GM18951 (cell line): ENCODE data around the gene RMDN2.

Experiments used
- POLR2A ChIP-seq: IDR thresholded peaks from 4 replicates; pipeline ENCODE4 v1.6.1; 2011; ENCODE audit warnings: mild to moderate bottlenecking; ENCODE audit not compliant: insufficient read length, insufficient read depth; ENCODE audit errors: extremely low read depth
- in situ Hi-C: fragments of 300-500 bp; cut with MboI; formaldehyde crosslinking; loops from one replicate; pipeline ENCODE4 v1.12.0; 2022; ENCODE audit warnings: low sequenced_read_pairs, mixed read lengths, inconsistent platforms; ENCODE audit not compliant: unreplicated experiment

The RMDN2 gene

GRCh38 chr2:37890893-37891495 lies 34.1 kb upstream of the RMDN2 start:
- in situ Hi-C loops: loop anchor here (10.0 to 25.0 kb wide), 2 partner anchors 234 to 704 kb away; partner anchors contain the start of genes CEBPZOS and SULT6B1
- TF ChIP-seq POLR2A: no peak

DNA sequence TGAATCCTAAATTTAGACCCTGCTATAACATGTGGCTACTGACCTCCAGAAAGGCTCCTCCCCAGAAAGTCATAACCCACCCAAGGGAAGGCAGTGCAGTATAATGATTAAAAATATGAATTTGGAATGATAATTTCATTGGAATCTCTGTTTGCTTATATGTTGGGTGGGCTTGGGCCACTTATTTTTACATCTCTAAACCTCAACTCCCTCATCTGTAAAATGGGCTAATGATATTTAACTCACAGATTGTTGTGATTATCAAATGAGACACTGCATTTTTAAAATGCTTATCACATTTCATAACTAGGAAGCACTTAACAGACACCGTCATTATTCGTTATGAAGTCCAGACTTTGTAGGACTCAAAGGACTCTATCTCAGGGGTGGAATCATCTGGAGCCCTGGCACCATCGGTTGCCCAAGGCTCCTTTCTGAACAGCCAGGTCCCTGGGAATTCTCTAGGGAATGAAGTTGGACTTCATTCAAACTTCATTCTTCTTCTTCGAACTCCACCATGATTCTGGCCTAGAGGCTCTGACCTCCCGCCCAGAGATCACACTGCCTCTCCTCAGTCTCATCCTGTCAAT lies 33.1 kb upstream of the RMDN2 start:
- in situ Hi-C loops: loop anchor here (10.0 to 25.0 kb wide), 2 partner anchors 233 to 705 kb away; partner anchors contain the start of genes CEBPZOS and SULT6B1
- no peak for TF ChIP-seq POLR2A

GRCh38 chr2:37892436-37893114 lies 32.5 kb upstream of the RMDN2 start:
- in situ Hi-C loops: loop anchor here (10.0 to 25.0 kb wide), 2 partner anchors 232 to 705 kb away; partner anchors contain the start of genes CEBPZOS and SULT6B1
- no peak for TF ChIP-seq POLR2A

- in situ Hi-C loops: loop anchor here (10.0 to 25.0 kb wide), 2 partner anchors 231 to 706 kb away; partner anchors contain the start of genes CEBPZOS and SULT6B1
Measured at GRCh38 chr2:37893327-37893726, 31.8 kb upstream of the RMDN2 start.

GRCh38 chr2:37894047-37894446 lies 31.0 kb upstream of the RMDN2 start:
- TF ChIP-seq POLR2A: no peak
- in situ Hi-C loops: loop anchor here (10.0 to 25.0 kb wide), 2 partner anchors 231 to 707 kb away; partner anchors contain the start of genes CEBPZOS and SULT6B1

More at GRCh38 chr2:37893327-37893726, 31.8 kb upstream of the RMDN2 start:
- TF ChIP-seq POLR2A: no peak

DNA sequence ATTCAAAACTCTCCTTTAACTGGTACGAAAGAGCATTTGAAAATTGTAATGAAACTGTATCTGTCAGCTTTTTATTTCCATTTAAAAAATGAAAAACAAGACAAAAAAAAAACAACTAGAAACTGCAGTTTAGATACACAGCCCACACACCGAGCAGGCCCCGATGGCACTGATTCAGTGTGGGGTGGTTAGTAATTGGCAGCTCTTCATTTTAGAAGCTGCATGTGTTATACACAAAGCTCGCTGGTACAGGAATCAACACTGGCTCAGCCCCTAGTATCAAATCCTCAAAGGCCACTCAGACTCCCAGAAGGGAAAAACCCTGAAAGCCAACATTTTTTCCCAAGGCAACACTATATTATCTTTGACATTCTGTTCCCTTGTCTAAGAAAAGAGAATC lies 30.5 kb upstream of the RMDN2 start:
- no peak for TF ChIP-seq POLR2A
- in situ Hi-C loops: loop anchor here (10.0 to 25.0 kb wide), 2 partner anchors 230 to 707 kb away; partner anchors contain the start of genes CEBPZOS and SULT6B1

- no peak for TF ChIP-seq POLR2A
- in situ Hi-C loops: loop anchor here (10.0 to 25.0 kb wide), 2 partner anchors 230 to 708 kb away; partner anchors contain the start of genes CEBPZOS and SULT6B1
Measured at GRCh38 chr2:37895140-37895539, 29.9 kb upstream of the RMDN2 start.

GRCh38 chr2:37896319-37896718 lies 28.8 kb upstream of the RMDN2 start:
- in situ Hi-C loops: loop anchor here (10.0 to 25.0 kb wide), 2 partner anchors 228 to 709 kb away; partner anchors contain the start of genes CEBPZOS and SULT6B1
- TF ChIP-seq POLR2A: no peak

GRCh38 chr2:37897511-37897910 lies 27.6 kb upstream of the RMDN2 start:
- no peak for TF ChIP-seq POLR2A
- in situ Hi-C loops: loop anchor here (10.0 to 25.0 kb wide), 2 partner anchors 227 to 710 kb away; partner anchors contain the start of genes CEBPZOS and SULT6B1

DNA sequence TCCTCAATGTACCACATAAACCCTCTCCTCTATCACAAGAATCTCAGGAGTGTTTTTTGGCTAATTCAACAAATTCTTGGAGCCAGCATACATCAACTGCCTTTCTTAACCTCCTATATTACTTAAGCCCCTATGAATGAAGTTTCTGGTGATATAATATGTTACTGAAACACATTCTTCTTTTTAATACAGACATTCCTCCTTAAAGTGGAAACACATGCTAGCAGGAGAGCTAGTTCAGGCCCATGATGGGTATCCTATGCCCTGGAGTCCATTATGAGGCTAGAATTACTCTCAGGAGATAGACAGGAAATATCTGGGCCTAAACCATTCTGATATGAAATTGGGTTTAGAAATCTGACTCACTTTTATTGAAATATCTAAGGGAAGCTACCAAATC lies 26.6 kb upstream of the RMDN2 start:
- in situ Hi-C loops: loop anchor here (10.0 to 25.0 kb wide), 2 partner anchors 226 to 711 kb away; partner anchors contain the start of genes CEBPZOS and SULT6B1

DNA sequence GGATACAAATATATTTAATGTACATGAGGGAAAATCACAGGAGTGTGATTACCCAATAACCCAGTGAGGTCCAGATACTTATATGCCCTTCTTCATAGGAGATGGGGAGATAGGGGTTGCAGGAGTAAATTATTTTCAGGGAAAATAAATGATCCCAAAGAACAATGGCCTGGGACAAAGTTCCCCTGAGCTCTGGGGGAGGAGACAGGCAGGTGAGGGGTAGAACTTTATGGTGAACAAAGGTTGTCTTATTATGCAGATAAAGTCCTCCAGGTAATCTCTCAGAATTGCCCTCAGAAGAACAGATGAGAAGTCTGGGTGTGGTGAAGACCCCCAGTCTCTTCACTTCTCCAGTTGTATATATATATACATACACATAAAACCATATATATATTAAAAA lies 22.1 kb upstream of the RMDN2 start:
- TF ChIP-seq POLR2A: no peak

More for the DNA sequence above, 26.6 kb upstream of the RMDN2 start:
- no peak for TF ChIP-seq POLR2A

GRCh38 chr2:37904425-37904824 lies 20.7 kb upstream of the RMDN2 start:
- no peak for TF ChIP-seq POLR2A
- in situ Hi-C loops: no loop called here

More for the DNA sequence above, 22.1 kb upstream of the RMDN2 start:
- in situ Hi-C loops: no loop called here

- no peak for TF ChIP-seq POLR2A
- in situ Hi-C loops: no loop called here
Measured at GRCh38 chr2:37904993-37905392, 20.1 kb upstream of the RMDN2 start.
